ENCODE measurements around the gene TEX36. TPM values are rescaled to one million over a fixed set of nuclear protein-coding genes. Genes with fewer than 3 reads are reported as not detected.

TEX36 gene
- total RNA-seq, 1 experiment from 2014 or later, result 1.3 TPM

- Histone ChIP-seq H3K9me3 (ENCODE audit: low read depth, low read length, poor library complexity, severe bottlenecking) (no peaks in the 10 kb centered on the region), H3K4me1 (ENCODE audit: insufficient read depth, low read length, poor library complexity, severe bottlenecking) (no peaks in the 10 kb centered on the region), H3K4me3 (ENCODE audit: low read depth, low read length, poor library complexity, severe bottlenecking) (no peak overlapping the region), H3K36me3 (ENCODE audit: insufficient read depth, low read length, poor library complexity, severe bottlenecking) (no peaks in the 10 kb centered on the region), H3K27ac (ENCODE audit: low read depth, low read length, poor library complexity, severe bottlenecking) (no peak overlapping the region), H3K27me3 (replicated peaks; ENCODE audit: insufficient read depth, low read depth, low read length, poor library complexity) (no peaks in the 10 kb centered on the region)
- no peak for DNase-seq (ENCODE audit: low spot score)
- intact Hi-C loops (cut with micrococcal nuclease; ENCODE audit: unreplicated experiment), result no loop called here
- CTCF ChIA-PET, result no interaction called here
- BruUV-seq (replicated peaks), result no TSS peak
- POLR2A ChIA-PET (ENCODE audit: low non-redundant PET), result no interaction called here
- no peak for TF ChIP-seq EZH2 (IDR thresholded peaks at IDR 0.05; ENCODE audit: borderline replicate concordance, low read depth, low read length, poor library complexity, severe bottlenecking)
- no peak for TF ChIP-seq CTCF (conservative IDR thresholded peaks at IDR 0.05; ENCODE audit: low read depth, low read length)
These were observed 74.5 kb downstream of the TEX36 start for GRCh38 chr10:125608474-125608873.

- POLR2A ChIA-PET (ENCODE audit: low non-redundant PET), result no interaction called here
These were observed 75.2 kb downstream of the TEX36 start for GRCh38 chr10:125607689-125608290.

GRCh38 chr10:125606414-125607010, 76.5 kb downstream of the TEX36 start:
- Histone ChIP-seq H3K4me3 (ENCODE audit: low read depth, low read length, poor library complexity, severe bottlenecking) (no peak overlapping the region), H3K9me3 (ENCODE audit: low read depth, low read length, poor library complexity, severe bottlenecking) (no peaks in the 10 kb centered on the region), H3K27ac (ENCODE audit: low read depth, low read length, poor library complexity, severe bottlenecking) (no peak overlapping the region), H3K27me3 (replicated peaks; ENCODE audit: insufficient read depth, low read depth, low read length, poor library complexity) (no peaks in the 10 kb centered on the region), H3K36me3 (ENCODE audit: insufficient read depth, low read length, poor library complexity, severe bottlenecking) (no peaks in the 10 kb centered on the region), H3K4me1 (ENCODE audit: insufficient read depth, low read length, poor library complexity, severe bottlenecking) (no peaks in the 10 kb centered on the region)
- BruUV-seq (replicated peaks), result no TSS peak
- peak; percentile 48 for DNase-seq (ENCODE audit: low spot score)
- POLR2A ChIA-PET (ENCODE audit: low non-redundant PET), result no interaction called here
- CTCF ChIA-PET, result interaction anchor here (1.7 kb wide), 1 partner anchor 22 kb away, joined by 5 read pairs; no protein-coding TSS in a partner anchor
- TF ChIP-seq EZH2 (IDR thresholded peaks at IDR 0.05; ENCODE audit: borderline replicate concordance, low read depth, low read length, poor library complexity, severe bottlenecking) (no peak), CTCF (conservative IDR thresholded peaks at IDR 0.05; ENCODE audit: low read depth, low read length) (no peak)
- intact Hi-C loops (cut with micrococcal nuclease; ENCODE audit: unreplicated experiment), result no loop called here

More at GRCh38 chr10:125607689-125608290, 75.2 kb downstream of the TEX36 start:
- Histone ChIP-seq H3K9me3 (ENCODE audit: low read depth, low read length, poor library complexity, severe bottlenecking) (no peaks in the 10 kb centered on the region), H3K27me3 (replicated peaks; ENCODE audit: insufficient read depth, low read depth, low read length, poor library complexity) (no peaks in the 10 kb centered on the region), H3K4me3 (ENCODE audit: low read depth, low read length, poor library complexity, severe bottlenecking) (no peak overlapping the region), H3K36me3 (ENCODE audit: insufficient read depth, low read length, poor library complexity, severe bottlenecking) (no peaks in the 10 kb centered on the region), H3K4me1 (ENCODE audit: insufficient read depth, low read length, poor library complexity, severe bottlenecking) (no peaks in the 10 kb centered on the region), H3K27ac (ENCODE audit: low read depth, low read length, poor library complexity, severe bottlenecking) (no peak overlapping the region)
- DNase-seq (ENCODE audit: low spot score), result no peak
- no TSS peak for BruUV-seq (replicated peaks)
- intact Hi-C loops (cut with micrococcal nuclease; ENCODE audit: unreplicated experiment), result no loop called here
- TF ChIP-seq CTCF (conservative IDR thresholded peaks at IDR 0.05; ENCODE audit: low read depth, low read length) (no peak), EZH2 (IDR thresholded peaks at IDR 0.05; ENCODE audit: borderline replicate concordance, low read depth, low read length, poor library complexity, severe bottlenecking) (no peak)
- CTCF ChIA-PET, result interaction anchor here (1.7 kb wide), 1 partner anchor 21 kb away, joined by 5 read pairs; no protein-coding TSS in a partner anchor

Other genes starting within 250 kb of the TEX36 start
- 37.8 and 40.5 TPM in 2 replicates for gene EDRF1, start 36.5 kb upstream of the TEX36 start, total RNA-seq (2021)
- gene MMP21, start 92.7 kb upstream of the TEX36 start, total RNA-seq (2021), result not detected in 2 replicates
- gene UROS, start 140.1 kb upstream of the TEX36 start, total RNA-seq (2021), result 65.6 and 70.7 TPM in 2 replicates
- 95.9 and 113 TPM in 2 replicates for gene BCCIP, start 140.4 kb upstream of the TEX36 start, total RNA-seq (2021)
- gene DHX32, start 198.1 kb upstream of the TEX36 start, total RNA-seq (2021), result 36.2 and 45.4 TPM in 2 replicates
- 0.83 and 1.4 TPM in 2 replicates for gene FANK1, start 213.4 kb upstream of the TEX36 start, total RNA-seq (2021)